Panc1 (cell line): Measurements from ENCODE around the gene NACA2. TPM values are rescaled to one million over a fixed set of nuclear protein-coding genes. Genes with fewer than 3 reads are reported as not detected.
"Not testable (repeated sequence)": the region's sequence is repeated elsewhere in the genome, so short reads cannot be mapped to it uniquely, and the experiment has no call there.

Source experiments
- ATAC-seq: fragments of 200-7000 bp; cut with Tn5 transposase; 2 replicates; pipeline ENCODE4 v1.9.1; 2020; ENCODE audit warnings: mild to moderate bottlenecking, moderate library complexity
- BruUV-seq: library from RNA; stranded (reverse); fragments of 400-500 nt; replicated peaks from 2 replicates; lab custom pipeline; 2021; lab: Mats Ljungman, UMichigan
- CTCF ChIA-PET: fragments of 300-600 bp; sonication (Branson Sonifier 250); formaldehyde crosslinking; loops from one replicate; lab custom pipeline; 2022; ENCODE audit warnings: antibody characterized with exemption; lab: Charles Lee
- POLR2A ChIA-PET: fragments of 300-600 bp; sonication (Branson Sonifier 250); formaldehyde crosslinking; loops from one replicate; lab custom pipeline; 2022; ENCODE audit warnings: antibody characterized with exemption; lab: Charles Lee
- DNase-seq: peaks from one replicate; pipeline ENCODE4 v3.0.0-alpha.2; 2010; ENCODE audit warnings: low read depth, low spot score
- H3K27ac ChIP-seq: 2 replicates; pipeline ENCODE4 v1.5.1; 2011; ENCODE audit warnings: mild to moderate bottlenecking, low read length, inconsistent platforms
- H3K27me3 ChIP-seq: fragments of 200-500 bp; sonication (Bioruptor generic); 2 replicates; pipeline ENCODE4 v1.6.0; 2014; ENCODE audit warnings: low read length, inconsistent platforms; ENCODE audit not compliant: control insufficient read depth, insufficient read depth
- H3K36me3 ChIP-seq: fragments of 200-500 bp; sonication (Bioruptor generic); 2 replicates; pipeline ENCODE4 v1.5.1; 2014; ENCODE audit warnings: inconsistent platforms, mild to moderate bottlenecking, low read length, moderate library complexity; ENCODE audit not compliant: control insufficient read depth, insufficient read depth
- H3K4me1 ChIP-seq: 2 replicates; pipeline ENCODE4 v1.5.1; 2011; ENCODE audit warnings: inconsistent platforms, mild to moderate bottlenecking, low read length, moderate library complexity; ENCODE audit not compliant: control insufficient read depth, insufficient read depth
- H3K4me3 ChIP-seq, 2 experiments: 2 replicates each; pipeline ENCODE4 v1.5.1; 2011 to 2012; ENCODE audit warnings: low read depth in 2 of 2, low read length in 2 of 2, mild to moderate bottlenecking in 2 of 2, inconsistent platforms in 1 of 2, moderate library complexity in 1 of 2
- H3K9me3 ChIP-seq: fragments of 200-500 bp; sonication (Bioruptor generic); 2 replicates; pipeline ENCODE4 v1.5.1; 2014; ENCODE audit warnings: low read depth, mild to moderate bottlenecking, inconsistent platforms, low read length, moderate library complexity; ENCODE audit not compliant: control insufficient read depth, insufficient read depth
- CTCF ChIP-seq: fragments of 450-650 bp; IDR thresholded peaks from 2 replicates; pipeline ENCODE4 v1.5.1; 2017; ENCODE audit warnings: mild to moderate bottlenecking
- POLR2AphosphoS5 ChIP-seq: IDR thresholded peaks from 2 replicates; pipeline ENCODE4 v1.6.1; 2012; ENCODE audit warnings: mild to moderate bottlenecking, low read depth, low read length, moderate library complexity
- REST ChIP-seq, 2 experiments: IDR thresholded peaks; 2 replicates each; pipeline ENCODE4 v1.6.1; 2011 to 2012; ENCODE audit warnings: low read depth in 2 of 2, control low read depth in 1 of 2, low read length in 1 of 2, mild to moderate bottlenecking in 1 of 2, moderate library complexity in 1 of 2; ENCODE audit not compliant: insufficient read depth in 1 of 2
- SIN3A ChIP-seq: IDR thresholded peaks from 2 replicates; pipeline ENCODE4 v1.6.1; 2012; ENCODE audit warnings: low read depth, mild to moderate bottlenecking, low read length, moderate library complexity, borderline replicate concordance; ENCODE audit not compliant: insufficient read depth
- TCF7L2 ChIP-seq: IDR thresholded peaks from 2 replicates; pipeline ENCODE4 v1.6.1; 2011; ENCODE audit warnings: mild to moderate bottlenecking, low read depth, low read length, inconsistent platforms
- in situ Hi-C: cut with HindIII; loops from 2 replicates; pipeline ENCODE4 v1.10.0; 2016; ENCODE audit warnings: low sequenced_read_pairs, low pct_unique_long_range_greater_than_20kb
- intact Hi-C: fragments of 100-400 bp; cut with micrococcal nuclease; formaldehyde crosslinking; loops from one replicate; pipeline ENCODE4 v1.10.0; 2022; ENCODE audit not compliant: unreplicated experiment
- total RNA-seq: library from RNA; stranded (reverse); gene quantifications from one replicate; pipeline ENCODE4 v1.2.1, GENCODE V29; 2021; ENCODE audit not compliant: unreplicated experiment

The NACA2 gene
- total RNA-seq, 1 experiment from 2014 or later, result not detected

- H3K9me3 ChIP-seq, ATAC-seq, H3K4me3 ChIP-seq, CTCF ChIA-PET, POLR2A ChIA-PET, in situ Hi-C loops, BruUV-seq, H3K27ac ChIP-seq, DNase-seq, H3K36me3 ChIP-seq, H3K27me3 ChIP-seq, intact Hi-C loops: not testable (repeated sequence)
- peaks cover 15% of the 10 kb centered on the region; the same call in 1 of the 2 replicates for H3K4me1 ChIP-seq
These were observed 38.5 kb downstream of the NACA2 start for GRCh38 chr17:61552560-61552959.

GRCh38 chr17:61551255-61551742 lies 39.7 kb downstream of the NACA2 start:
- peak; percentile 86 for ATAC-seq
- ChIA-PET POLR2A (no interaction called here), CTCF (interaction anchor here (0.6 to 1.6 kb wide), 7 partner anchors 8 to 776 kb away, joined by 3 to 5 read pairs (median 3); no protein-coding TSS in a partner anchor)
- DNase-seq, result no peak
- peaks cover 8% of the 10 kb centered on the region; the same call in 1 of the 2 replicates for H3K4me1 ChIP-seq
- H3K4me3 ChIP-seq, result no peak overlapping the region
- no peaks in the 10 kb centered on the region for H3K36me3 ChIP-seq
- intact Hi-C loops (loop anchor here (1.0 kb wide), 2 partner anchors 134 to 138 kb away; no protein-coding TSS in a partner anchor), in situ Hi-C loops (no loop called here)
- TF ChIP-seq POLR2AphosphoS5 (no peak), CTCF (peak; percentile 86)
- 0 out of 2 replicates have a peak, but pooled peaks cover 3% of the 10 kb centered on the region for H3K9me3 ChIP-seq
- H3K27me3 ChIP-seq, result peaks cover 2% of the 10 kb centered on the region; the same call in 1 of the 2 replicates
- peak overlapping the region; percentile 31; the same call in 1 of the 2 replicates for H3K27ac ChIP-seq
- no TSS peak for BruUV-seq

GRCh38 chr17:61547113-61547512 lies 43.9 kb downstream of the NACA2 start:
- POLR2A ChIA-PET, result no interaction called here
- H3K4me1 ChIP-seq, result peaks cover 5% of the 10 kb centered on the region; the same call in 1 of the 2 replicates
- H3K9me3 ChIP-seq, result 0 out of 2 replicates have a peak, but pooled peaks cover 3% of the 10 kb centered on the region
- TF ChIP-seq TCF7L2, result no peak
- TF ChIP-seq POLR2AphosphoS5, result no peak
- no peak for TF ChIP-seq REST (IDR thresholded peaks at IDR 0.05; ENCODE audit: insufficient read depth in 1 of 2, low read depth in 2 of 2, low read length in 1 of 2)
- no peak for TF ChIP-seq CTCF
- TF ChIP-seq SIN3A, result no peak
- intact Hi-C loops, result no loop called here
- BruUV-seq, result no TSS peak
- no peak overlapping the region for H3K4me3 ChIP-seq
- no peaks in the 10 kb centered on the region for H3K36me3 ChIP-seq
- ATAC-seq, result no peak
- peaks cover 2% of the 10 kb centered on the region; the same call in 1 of the 2 replicates for H3K27me3 ChIP-seq
- no peak for DNase-seq
- in situ Hi-C loops, result no loop called here
- CTCF ChIA-PET, result no interaction called here
- no peak overlapping the region for H3K27ac ChIP-seq
